HCT116 (cell line): ENCODE results near the gene CNTROB. TPM values are rescaled to one million over a fixed set of nuclear protein-coding genes. Genes with fewer than 3 reads are reported as not detected.

Experiments
- ATAC-seq: fragments of 200-7000 bp; cut with Tn5 transposase; 2 replicates; pipeline ENCODE4 v1.9.1; 2020; ENCODE audit warnings: mild to moderate bottlenecking, moderate library complexity
- BruUV-seq: library from RNA; stranded (reverse); fragments of 400-500 nt; replicated peaks from 2 replicates; lab custom pipeline; 2021; lab: Mats Ljungman, UMichigan
- CTCF ChIA-PET: fragments of 300-600 bp; sonication (Branson Sonifier 250); formaldehyde crosslinking; loops from one replicate; lab custom pipeline; 2021; ENCODE audit warnings: antibody characterized with exemption; lab: Charles Lee
- POLR2A ChIA-PET: fragments of 300-600, 350-600 bp; sonication (Branson Sonifier 250); formaldehyde crosslinking; loops from one replicate; lab custom pipeline; 2021; ENCODE audit warnings: antibody characterized with exemption; lab: Charles Lee
- RAD21 ChIA-PET, 2 experiments: fragments of 300-600 bp; sonication (Branson Sonifier 250); formaldehyde crosslinking; loops; one replicate each; lab custom pipeline; 2023; ENCODE audit warnings: low total read pairs in 2 of 2; ENCODE audit not compliant: uncharacterized antibody in 2 of 2, unreplicated experiment in 2 of 2, low non-redundant PET in 1 of 2; lab: Charles Lee
- DNase-seq: peaks from one replicate; pipeline ENCODE4 v3.0.0-alpha.2; 2010; ENCODE audit warnings: low read depth, low spot score
- H2AFZ ChIP-seq: fragments of 200-600 bp; shearing (Covaris generic), sonication (generic); 2 replicates; pipeline ENCODE4 v1.6.1; 2017; ENCODE audit warnings: low read depth, mixed run types, mixed read lengths, antibody characterized with exemption, low read length; ENCODE audit not compliant: poor library complexity, severe bottlenecking
- H3K27ac ChIP-seq: 2 replicates; pipeline ENCODE4 v1.5.1; 2012; ENCODE audit warnings: low read depth, low read length
- H3K27me3 ChIP-seq: fragments of 200-600 bp; sonication (generic); 2 replicates; pipeline ENCODE4 v1.6.1; 2016; ENCODE audit warnings: mixed run types, low read length, mixed read lengths; ENCODE audit not compliant: insufficient read depth
- H3K36me3 ChIP-seq, 2 experiments: fragments of 200-500 bp in 1 of 2; fragments of 200-600 bp in 1 of 2; sonication (Bioruptor generic) in 1 of 2; sonication (generic) in 1 of 2; 2 replicates each; pipeline versions ENCODE4 v1.5.1 to v1.6.1; 2014 to 2016; ENCODE audit warnings: low read length in 2 of 2, inconsistent platforms in 1 of 2, mixed read lengths in 1 of 2, mixed run types in 1 of 2; ENCODE audit not compliant: insufficient read depth in 2 of 2, control insufficient read depth in 1 of 2
- H3K4me1 ChIP-seq, 2 experiments: fragments of 200-600 bp in 1 of 2; sonication (generic) in 1 of 2; 2 replicates each; pipeline versions ENCODE4 v1.5.1 to v1.6.1; 2012 to 2017; ENCODE audit warnings: low read length in 2 of 2, inconsistent platforms in 1 of 2, mild to moderate bottlenecking in 1 of 2, mixed read lengths in 1 of 2, mixed run types in 1 of 2, moderate library complexity in 1 of 2; ENCODE audit not compliant: insufficient read depth in 2 of 2, control insufficient read depth in 1 of 2
- H3K4me2 ChIP-seq: fragments of 200-600 bp; sonication (generic); 2 replicates; pipeline ENCODE4 v1.6.1; 2017; ENCODE audit warnings: mixed run types, low read length, mixed read lengths
- H3K4me3 ChIP-seq, 2 experiments: fragments of 200-600 bp in 1 of 2; sonication (generic) in 1 of 2; replicated peaks in 1 of 2; 2 replicates each; pipeline ENCODE4 v1.5.1; 2011 to 2016; ENCODE audit warnings: low read length in 2 of 2, control low read depth in 1 of 2, low read depth in 1 of 2, mild to moderate bottlenecking in 1 of 2, mixed read lengths in 1 of 2, mixed run types in 1 of 2
- H3K79me2 ChIP-seq: fragments of 200-600 bp; sonication (generic); 2 replicates; pipeline ENCODE4 v1.6.1; 2017; ENCODE audit warnings: mild to moderate bottlenecking, mixed run types, low read length, moderate library complexity, mixed read lengths; ENCODE audit not compliant: insufficient read depth
- H3K9ac ChIP-seq: fragments of 200-600 bp; sonication (generic); 2 replicates; pipeline ENCODE4 v1.6.1; 2016; ENCODE audit warnings: low read length, mixed read lengths
- H3K9me2 ChIP-seq: fragments of 200-600 bp; sonication (generic), shearing (Covaris generic); 2 replicates; pipeline ENCODE4 v1.6.1; 2017; ENCODE audit warnings: mixed run types, mild to moderate bottlenecking, moderate library complexity; ENCODE audit not compliant: insufficient read depth
- H3K9me3 ChIP-seq, 2 experiments: fragments of 200-500 bp in 1 of 2; fragments of 200-600 bp in 1 of 2; sonication (Bioruptor generic) in 1 of 2; sonication (generic) in 1 of 2; 2 replicates each; pipeline ENCODE4 v1.6.1; 2014 to 2017; ENCODE audit warnings: low read length in 2 of 2, mixed read lengths in 2 of 2, inconsistent platforms in 1 of 2, low read depth in 1 of 2, mild to moderate bottlenecking in 1 of 2, mixed run types in 1 of 2, moderate library complexity in 1 of 2; ENCODE audit not compliant: control insufficient read depth in 1 of 2, insufficient read depth in 1 of 2
- H4K20me1 ChIP-seq: fragments of 200-600 bp; sonication (generic), shearing (Covaris generic); 2 replicates; pipeline ENCODE4 v1.6.1; 2017; ENCODE audit warnings: mixed run types, mild to moderate bottlenecking, moderate library complexity; ENCODE audit not compliant: insufficient read depth
- CBX3 ChIP-seq: IDR thresholded peaks from 2 replicates; pipeline ENCODE4 v1.6.1; 2012; ENCODE audit warnings: low read depth
- CEBPB ChIP-seq: IDR thresholded peaks from 2 replicates; pipeline ENCODE4 v1.6.1; 2012; ENCODE audit warnings: low read depth
- EZH2 ChIP-seq: fragments of 200-600 bp; sonication (generic); IDR thresholded peaks from 2 replicates; pipeline ENCODE4 v1.6.1; 2017; ENCODE audit warnings: antibody characterized with exemption, mixed run types
- EZH2phosphoT487 ChIP-seq: fragments of 200-600 bp; IDR thresholded peaks from 2 replicates; pipeline ENCODE4 v1.6.1; 2018; ENCODE audit warnings: antibody characterized with exemption, borderline replicate concordance
- FOSL1 ChIP-seq: IDR thresholded peaks from 2 replicates; pipeline ENCODE4 v1.6.1; 2012; ENCODE audit warnings: low read depth
- RAD21 ChIP-seq: IDR thresholded peaks from 2 replicates; pipeline ENCODE4 v1.6.1; 2012; ENCODE audit warnings: low read depth, mild to moderate bottlenecking
- SP1 ChIP-seq: IDR thresholded peaks from 2 replicates; pipeline ENCODE4 v1.6.1; 2012; ENCODE audit warnings: low read depth
- SRF ChIP-seq: IDR thresholded peaks from 2 replicates; pipeline ENCODE4 v1.6.1; 2012; ENCODE audit warnings: low read depth
- TCF7L2 ChIP-seq: IDR thresholded peaks from 2 replicates; pipeline ENCODE4 v1.7.0; 2011; ENCODE audit warnings: borderline replicate concordance, inconsistent platforms; ENCODE audit not compliant: insufficient read depth, insufficient read length; ENCODE audit errors: extremely low read depth
- YY1 ChIP-seq: IDR thresholded peaks from 2 replicates; pipeline ENCODE4 v1.6.1; 2011; ENCODE audit warnings: low read length, low read depth, moderate library complexity, mild to moderate bottlenecking; ENCODE audit not compliant: insufficient replicate concordance; ENCODE audit errors: extremely low read depth
- ZFX ChIP-seq: fragments of 450-650 bp; IDR thresholded peaks from 2 replicates; pipeline ENCODE4 v1.6.1; 2017
- ZNF274 ChIP-seq: fragments of 200-500 bp; sonication (Bioruptor generic); IDR thresholded peaks from 2 replicates; pipeline ENCODE4 v1.6.1; 2014; ENCODE audit warnings: mild to moderate bottlenecking, low read depth, low read length, inconsistent platforms
- intact Hi-C: fragments of 100-400 bp; cut with micrococcal nuclease; formaldehyde crosslinking; loops from 2 replicates; pipeline ENCODE4 v1.10.0; 2022
- total RNA-seq: library from RNA; stranded (reverse); gene quantifications from one replicate; pipeline ENCODE4 v1.2.1, GENCODE V29; 2021; ENCODE audit not compliant: unreplicated experiment
- TF ChIP-seq, protein P1 (sequence below): IDR thresholded peaks from 2 replicates; pipeline ENCODE4 v1.6.1; 2011; ENCODE audit warnings: mild to moderate bottlenecking, low read length, moderate library complexity; ENCODE audit not compliant: insufficient replicate concordance; ENCODE audit errors: extremely low read depth
- TF ChIP-seq, protein P2 (sequence below): IDR thresholded peaks from 2 replicates; pipeline ENCODE4 v1.6.1; 2012; ENCODE audit warnings: low read depth
- TF ChIP-seq, protein P3 (sequence below): IDR thresholded peaks from 2 replicates; pipeline ENCODE4 v1.6.1; 2012
- TF ChIP-seq, protein P4 (sequence below), 3 experiments: fragments of 200-600 bp in 1 of 3; sonication (generic) in 1 of 3; IDR thresholded peaks in 2 of 3; conservative IDR thresholded peaks in 1 of 3; 2 replicates each; pipeline ENCODE4 v1.5.1; 2012 to 2017; ENCODE audit warnings: low read depth in 2 of 3, low read length in 2 of 3, antibody characterized with exemption in 1 of 3, borderline replicate concordance in 1 of 3, control low read depth in 1 of 3, mild to moderate bottlenecking in 1 of 3, mixed read lengths in 1 of 3, mixed run types in 1 of 3, moderate library complexity in 1 of 3; ENCODE audit not compliant: insufficient read depth in 1 of 3

The CNTROB gene
- total RNA-seq, 1 experiment from 2014 or later = 54.6 TPM

DNA sequence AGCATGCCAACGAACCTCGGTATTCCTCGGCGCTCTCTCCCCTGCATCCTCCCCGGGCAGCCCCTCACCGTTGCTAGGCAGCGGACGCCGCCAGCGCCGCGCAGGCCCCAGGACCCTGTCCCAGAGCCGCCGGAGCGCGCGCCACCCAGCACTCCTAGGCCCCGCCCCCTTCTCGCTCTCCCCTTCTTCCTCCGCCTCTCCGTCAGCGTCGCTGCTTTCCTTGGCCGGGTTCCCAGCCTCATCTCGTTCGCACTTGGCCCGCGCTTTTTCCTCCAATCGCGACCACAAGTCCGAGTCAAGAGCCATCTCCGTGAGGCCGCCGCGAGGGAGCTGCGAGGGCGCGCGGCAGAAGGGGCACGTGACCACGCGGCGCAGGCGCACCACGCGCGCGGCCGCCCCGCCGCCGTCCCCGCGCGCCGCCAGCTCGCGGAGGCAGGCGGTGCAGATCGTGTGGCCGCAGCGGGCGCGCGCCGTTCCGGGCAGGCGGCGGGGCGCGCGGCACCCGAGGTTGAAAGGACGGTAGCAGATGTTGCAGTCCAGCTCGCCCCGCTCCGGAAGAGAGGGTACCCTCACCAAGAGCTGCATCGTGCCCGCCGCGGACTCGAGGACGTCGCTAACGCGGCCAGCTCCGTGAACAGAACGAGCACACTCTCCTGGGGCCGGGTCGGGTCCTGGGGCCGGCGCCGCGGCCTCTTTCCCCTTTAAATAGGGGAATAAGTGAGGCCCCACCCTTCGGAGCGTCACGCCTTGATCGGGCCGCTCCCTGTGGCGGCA is 16.2 kb upstream of the CNTROB start, which contains the start of gene RNF227 (continued):
- TF ChIP-seq, protein P1, sequence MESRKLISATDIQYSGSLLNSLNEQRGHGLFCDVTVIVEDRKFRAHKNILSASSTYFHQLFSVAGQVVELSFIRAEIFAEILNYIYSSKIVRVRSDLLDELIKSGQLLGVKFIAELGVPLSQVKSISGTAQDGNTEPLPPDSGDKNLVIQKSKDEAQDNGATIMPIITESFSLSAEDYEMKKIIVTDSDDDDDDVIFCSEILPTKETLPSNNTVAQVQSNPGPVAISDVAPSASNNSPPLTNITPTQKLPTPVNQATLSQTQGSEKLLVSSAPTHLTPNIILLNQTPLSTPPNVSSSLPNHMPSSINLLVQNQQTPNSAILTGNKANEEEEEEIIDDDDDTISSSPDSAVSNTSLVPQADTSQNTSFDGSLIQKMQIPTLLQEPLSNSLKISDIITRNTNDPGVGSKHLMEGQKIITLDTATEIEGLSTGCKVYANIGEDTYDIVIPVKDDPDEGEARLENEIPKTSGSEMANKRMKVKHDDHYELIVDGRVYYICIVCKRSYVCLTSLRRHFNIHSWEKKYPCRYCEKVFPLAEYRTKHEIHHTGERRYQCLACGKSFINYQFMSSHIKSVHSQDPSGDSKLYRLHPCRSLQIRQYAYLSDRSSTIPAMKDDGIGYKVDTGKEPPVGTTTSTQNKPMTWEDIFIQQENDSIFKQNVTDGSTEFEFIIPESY = no peak

DNA sequence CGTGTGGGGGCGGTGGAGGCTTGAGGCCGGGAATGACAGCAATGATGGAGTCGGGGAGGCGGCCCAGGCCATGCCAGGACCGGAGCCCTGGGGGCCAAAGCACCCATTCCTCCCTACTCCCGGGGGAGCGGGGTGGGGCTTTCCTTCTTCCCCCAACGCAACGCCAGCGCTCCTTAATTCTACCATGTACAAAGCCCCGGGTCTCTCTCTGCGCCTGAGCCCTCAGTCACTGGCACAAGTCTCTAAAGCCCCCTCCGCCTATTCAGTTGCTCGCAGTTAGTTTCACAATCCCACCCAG is 15.7 kb upstream of the CNTROB start:
- CTCF ChIA-PET = interaction anchor here (1.7 to 2.1 kb wide), 2 partner anchors 125 kb away, joined by 5 to 7 read pairs; no protein-coding TSS in a partner anchor
- no peaks in the 10 kb centered on the region for H4K20me1 ChIP-seq
- no peak for TF ChIP-seq SP1
- TF ChIP-seq, protein P2, sequence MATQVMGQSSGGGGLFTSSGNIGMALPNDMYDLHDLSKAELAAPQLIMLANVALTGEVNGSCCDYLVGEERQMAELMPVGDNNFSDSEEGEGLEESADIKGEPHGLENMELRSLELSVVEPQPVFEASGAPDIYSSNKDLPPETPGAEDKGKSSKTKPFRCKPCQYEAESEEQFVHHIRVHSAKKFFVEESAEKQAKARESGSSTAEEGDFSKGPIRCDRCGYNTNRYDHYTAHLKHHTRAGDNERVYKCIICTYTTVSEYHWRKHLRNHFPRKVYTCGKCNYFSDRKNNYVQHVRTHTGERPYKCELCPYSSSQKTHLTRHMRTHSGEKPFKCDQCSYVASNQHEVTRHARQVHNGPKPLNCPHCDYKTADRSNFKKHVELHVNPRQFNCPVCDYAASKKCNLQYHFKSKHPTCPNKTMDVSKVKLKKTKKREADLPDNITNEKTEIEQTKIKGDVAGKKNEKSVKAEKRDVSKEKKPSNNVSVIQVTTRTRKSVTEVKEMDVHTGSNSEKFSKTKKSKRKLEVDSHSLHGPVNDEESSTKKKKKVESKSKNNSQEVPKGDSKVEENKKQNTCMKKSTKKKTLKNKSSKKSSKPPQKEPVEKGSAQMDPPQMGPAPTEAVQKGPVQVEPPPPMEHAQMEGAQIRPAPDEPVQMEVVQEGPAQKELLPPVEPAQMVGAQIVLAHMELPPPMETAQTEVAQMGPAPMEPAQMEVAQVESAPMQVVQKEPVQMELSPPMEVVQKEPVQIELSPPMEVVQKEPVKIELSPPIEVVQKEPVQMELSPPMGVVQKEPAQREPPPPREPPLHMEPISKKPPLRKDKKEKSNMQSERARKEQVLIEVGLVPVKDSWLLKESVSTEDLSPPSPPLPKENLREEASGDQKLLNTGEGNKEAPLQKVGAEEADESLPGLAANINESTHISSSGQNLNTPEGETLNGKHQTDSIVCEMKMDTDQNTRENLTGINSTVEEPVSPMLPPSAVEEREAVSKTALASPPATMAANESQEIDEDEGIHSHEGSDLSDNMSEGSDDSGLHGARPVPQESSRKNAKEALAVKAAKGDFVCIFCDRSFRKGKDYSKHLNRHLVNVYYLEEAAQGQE = no peak
- TF ChIP-seq, protein P3, sequence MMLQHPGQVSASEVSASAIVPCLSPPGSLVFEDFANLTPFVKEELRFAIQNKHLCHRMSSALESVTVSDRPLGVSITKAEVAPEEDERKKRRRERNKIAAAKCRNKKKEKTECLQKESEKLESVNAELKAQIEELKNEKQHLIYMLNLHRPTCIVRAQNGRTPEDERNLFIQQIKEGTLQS = no peak
- TF ChIP-seq ZNF274 = no peak
- TF ChIP-seq YY1 = no peak
- no peak for TF ChIP-seq TCF7L2
- TF ChIP-seq, protein P4, sequence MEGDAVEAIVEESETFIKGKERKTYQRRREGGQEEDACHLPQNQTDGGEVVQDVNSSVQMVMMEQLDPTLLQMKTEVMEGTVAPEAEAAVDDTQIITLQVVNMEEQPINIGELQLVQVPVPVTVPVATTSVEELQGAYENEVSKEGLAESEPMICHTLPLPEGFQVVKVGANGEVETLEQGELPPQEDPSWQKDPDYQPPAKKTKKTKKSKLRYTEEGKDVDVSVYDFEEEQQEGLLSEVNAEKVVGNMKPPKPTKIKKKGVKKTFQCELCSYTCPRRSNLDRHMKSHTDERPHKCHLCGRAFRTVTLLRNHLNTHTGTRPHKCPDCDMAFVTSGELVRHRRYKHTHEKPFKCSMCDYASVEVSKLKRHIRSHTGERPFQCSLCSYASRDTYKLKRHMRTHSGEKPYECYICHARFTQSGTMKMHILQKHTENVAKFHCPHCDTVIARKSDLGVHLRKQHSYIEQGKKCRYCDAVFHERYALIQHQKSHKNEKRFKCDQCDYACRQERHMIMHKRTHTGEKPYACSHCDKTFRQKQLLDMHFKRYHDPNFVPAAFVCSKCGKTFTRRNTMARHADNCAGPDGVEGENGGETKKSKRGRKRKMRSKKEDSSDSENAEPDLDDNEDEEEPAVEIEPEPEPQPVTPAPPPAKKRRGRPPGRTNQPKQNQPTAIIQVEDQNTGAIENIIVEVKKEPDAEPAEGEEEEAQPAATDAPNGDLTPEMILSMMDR (IDR thresholded peaks at IDR 0.05 in 2 of 3, conservative IDR thresholded peaks at IDR 0.05 in 1 of 3; ENCODE audit: borderline replicate concordance in 1 of 3, insufficient read depth in 1 of 3, low read depth in 2 of 3, low read length in 2 of 3) = no peak
- no peak for TF ChIP-seq SRF
- no peak for TF ChIP-seq FOSL1
- no peak for TF ChIP-seq EZH2
- TF ChIP-seq EZH2phosphoT487 = no peak
- TF ChIP-seq ZFX = no peak
- TF ChIP-seq CBX3 = no peak
- TF ChIP-seq CEBPB = no peak
- no peak for TF ChIP-seq RAD21
- no peak overlapping the region; the same call in 1 of the 2 replicates for H3K27ac ChIP-seq
- POLR2A ChIA-PET = interaction anchor here (1.0 to 2.3 kb wide), 2 partner anchors 10 to 78 kb away, joined by 3 to 8 read pairs; no protein-coding TSS in a partner anchor
- H3K4me3 ChIP-seq = no peak overlapping the region
- intact Hi-C loops = no loop called here
- ATAC-seq = no peak
- BruUV-seq = no TSS peak
- no peaks in the 10 kb centered on the region for H3K27me3 ChIP-seq
- peak overlapping the region; percentile 24; the same call in 1 of the 2 replicates for H3K4me2 ChIP-seq
- no peak overlapping the region for H2AFZ ChIP-seq
- H3K4me1 ChIP-seq = peaks cover 10 to 28% of the 10 kb centered on the region in 2 experiments; a peak in 3 of 4 replicates
- RAD21 ChIA-PET = no interaction called here
- DNase-seq = no peak
- H3K36me3 ChIP-seq = 0 out of 4 replicates have a peak, but pooled peaks cover 0 to 3% of the 10 kb centered on the region in 2 experiments
- H3K9me2 ChIP-seq = no peaks in the 10 kb centered on the region
- no peak overlapping the region for H3K9ac ChIP-seq
- H3K79me2 ChIP-seq = no peaks in the 10 kb centered on the region
- no peaks in the 10 kb centered on the region for H3K9me3 ChIP-seq
